Measurements from ENCODE around the gene BARX2.

The BARX2 gene

DNA sequence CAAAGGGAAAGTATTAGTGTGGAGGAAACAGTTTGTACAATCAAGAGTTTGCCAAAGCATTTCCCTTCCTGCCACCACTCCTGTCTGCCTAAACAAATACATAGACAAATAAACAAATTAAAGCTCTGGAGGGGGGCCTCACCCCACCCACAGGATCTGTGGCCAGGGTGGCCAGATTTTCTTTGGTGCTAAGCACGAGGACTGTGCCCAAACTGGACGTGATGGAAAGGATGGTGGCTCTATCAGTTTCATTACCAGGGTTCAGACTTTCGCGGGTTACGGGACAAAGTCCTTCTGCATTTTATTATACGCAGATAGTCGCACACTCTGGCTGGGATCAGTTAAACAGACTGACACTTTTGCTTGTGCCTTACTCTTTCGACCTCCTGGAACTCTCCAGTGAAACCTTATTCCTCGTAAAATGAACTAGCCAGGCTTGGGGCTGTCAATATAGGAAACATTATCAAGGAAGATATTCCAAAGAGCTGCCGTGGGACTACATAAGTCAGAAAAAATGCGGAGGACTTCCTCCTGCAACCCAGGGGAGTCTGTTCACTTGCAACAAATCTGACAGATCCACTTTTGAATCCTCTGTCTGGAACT lies 11.2 kb downstream of the BARX2 start:
- TF ChIP-seq, protein P1, sequence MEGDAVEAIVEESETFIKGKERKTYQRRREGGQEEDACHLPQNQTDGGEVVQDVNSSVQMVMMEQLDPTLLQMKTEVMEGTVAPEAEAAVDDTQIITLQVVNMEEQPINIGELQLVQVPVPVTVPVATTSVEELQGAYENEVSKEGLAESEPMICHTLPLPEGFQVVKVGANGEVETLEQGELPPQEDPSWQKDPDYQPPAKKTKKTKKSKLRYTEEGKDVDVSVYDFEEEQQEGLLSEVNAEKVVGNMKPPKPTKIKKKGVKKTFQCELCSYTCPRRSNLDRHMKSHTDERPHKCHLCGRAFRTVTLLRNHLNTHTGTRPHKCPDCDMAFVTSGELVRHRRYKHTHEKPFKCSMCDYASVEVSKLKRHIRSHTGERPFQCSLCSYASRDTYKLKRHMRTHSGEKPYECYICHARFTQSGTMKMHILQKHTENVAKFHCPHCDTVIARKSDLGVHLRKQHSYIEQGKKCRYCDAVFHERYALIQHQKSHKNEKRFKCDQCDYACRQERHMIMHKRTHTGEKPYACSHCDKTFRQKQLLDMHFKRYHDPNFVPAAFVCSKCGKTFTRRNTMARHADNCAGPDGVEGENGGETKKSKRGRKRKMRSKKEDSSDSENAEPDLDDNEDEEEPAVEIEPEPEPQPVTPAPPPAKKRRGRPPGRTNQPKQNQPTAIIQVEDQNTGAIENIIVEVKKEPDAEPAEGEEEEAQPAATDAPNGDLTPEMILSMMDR (IDR thresholded peaks at IDR 0.05) = no peak

DNA sequence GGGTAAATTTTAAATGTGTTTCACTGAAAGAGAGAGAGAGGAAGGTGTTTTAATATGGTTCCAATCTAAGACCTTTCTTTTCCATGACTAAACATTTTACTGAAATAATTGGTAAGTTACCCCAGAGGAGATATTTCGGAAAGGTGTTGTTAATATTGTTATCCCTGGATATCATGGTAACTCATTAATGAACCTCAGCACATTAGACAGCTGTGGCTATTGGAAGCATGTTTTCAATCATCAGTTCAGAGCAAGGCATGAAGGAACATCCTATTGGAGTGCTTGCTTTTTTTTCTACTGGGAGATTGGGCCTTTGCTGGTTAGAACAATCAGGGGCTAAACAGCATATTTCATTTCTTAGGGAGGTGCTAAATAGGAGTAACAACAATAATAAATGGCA lies 11.8 kb downstream of the BARX2 start:
- TF ChIP-seq, protein P1 (IDR thresholded peaks at IDR 0.05) = no peak

DNA sequence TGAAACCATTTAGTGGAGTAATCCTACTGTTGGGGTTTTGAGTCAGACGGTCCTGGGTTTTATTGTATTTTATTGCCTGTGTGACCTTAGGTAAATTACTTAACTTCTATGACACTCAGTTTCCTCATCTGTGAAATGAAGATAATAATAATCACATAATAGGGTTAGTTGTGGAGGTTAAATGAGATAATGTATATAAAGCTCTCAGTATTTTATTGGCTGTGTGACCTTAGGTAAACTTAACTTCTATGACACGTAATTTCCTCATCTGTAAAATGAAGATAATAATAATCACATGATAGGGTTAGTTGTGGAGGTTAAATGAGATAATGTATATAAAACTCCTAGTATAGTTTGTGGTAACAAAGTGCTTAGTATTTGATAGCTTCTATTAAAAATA lies 13.2 kb downstream of the BARX2 start:
- TF ChIP-seq, protein P1 (IDR thresholded peaks at IDR 0.05) = no peak

DNA sequence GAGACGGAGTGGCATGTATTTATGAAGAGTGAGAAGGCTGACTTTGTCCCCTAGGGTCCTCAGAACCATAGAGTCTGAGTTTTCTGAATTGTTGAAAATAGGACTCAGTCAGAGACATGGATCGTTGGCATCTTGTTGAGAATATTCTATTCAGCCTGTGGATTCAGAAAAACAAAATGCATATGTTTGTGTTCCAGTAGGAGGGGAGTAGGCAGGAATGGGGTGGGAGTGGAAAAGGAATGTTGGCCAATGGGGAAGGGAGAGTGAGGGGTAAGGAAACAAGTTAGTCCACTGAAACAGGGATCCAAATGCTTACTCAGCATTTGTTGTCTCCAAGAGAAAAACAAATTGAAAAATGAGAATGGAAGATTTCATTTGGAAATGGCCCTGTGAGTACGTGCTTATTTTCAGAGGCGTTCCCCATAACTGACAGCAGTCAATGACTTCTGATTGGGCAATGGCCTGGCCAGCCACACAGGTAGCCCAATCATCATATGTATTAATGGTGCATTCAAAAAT lies 14.7 kb downstream of the BARX2 start:
- TF ChIP-seq, protein P1 (IDR thresholded peaks at IDR 0.05) = no peak

DNA sequence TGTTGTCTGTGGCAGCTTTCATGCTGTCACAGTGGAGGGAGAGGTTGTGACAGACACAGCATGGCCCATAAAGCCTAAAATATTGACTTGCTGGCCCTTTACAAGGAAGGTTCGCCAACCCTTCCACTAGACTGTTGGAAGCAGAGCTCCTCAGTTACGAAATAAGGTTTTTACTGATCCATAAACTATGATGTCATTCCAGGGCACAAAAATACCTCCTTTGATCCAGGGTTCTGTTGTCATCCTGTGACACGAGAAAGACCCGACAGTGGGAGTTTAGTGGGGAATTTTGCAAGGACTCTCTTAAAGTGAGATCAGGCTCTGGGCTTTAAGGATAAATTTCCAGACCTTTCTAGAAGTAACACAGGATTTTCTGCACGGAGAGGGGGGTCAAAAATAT lies 15.7 kb downstream of the BARX2 start:
- TF ChIP-seq, protein P1 (IDR thresholded peaks at IDR 0.05) = no peak

DNA sequence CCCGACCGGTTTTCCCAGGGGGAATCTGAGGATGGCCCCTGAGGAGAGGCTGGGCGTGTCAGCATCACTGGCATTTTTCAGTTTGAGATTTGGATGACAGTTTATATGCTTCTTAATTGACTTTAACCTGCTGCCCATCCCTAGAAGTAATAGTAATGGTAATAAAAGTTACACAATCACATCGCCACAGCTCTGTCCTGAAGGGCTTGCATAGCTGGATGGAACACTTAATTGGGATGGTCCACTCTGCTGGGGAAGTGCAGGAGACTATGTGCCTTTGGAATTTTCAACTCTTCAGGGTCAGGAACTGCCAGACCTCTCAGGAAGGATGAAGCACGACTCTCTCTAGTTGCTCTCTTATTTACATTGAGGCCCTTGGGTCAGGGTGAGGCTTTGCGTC lies 16.2 kb downstream of the BARX2 start:
- TF ChIP-seq, protein P1 (IDR thresholded peaks at IDR 0.05) = no peak

DNA sequence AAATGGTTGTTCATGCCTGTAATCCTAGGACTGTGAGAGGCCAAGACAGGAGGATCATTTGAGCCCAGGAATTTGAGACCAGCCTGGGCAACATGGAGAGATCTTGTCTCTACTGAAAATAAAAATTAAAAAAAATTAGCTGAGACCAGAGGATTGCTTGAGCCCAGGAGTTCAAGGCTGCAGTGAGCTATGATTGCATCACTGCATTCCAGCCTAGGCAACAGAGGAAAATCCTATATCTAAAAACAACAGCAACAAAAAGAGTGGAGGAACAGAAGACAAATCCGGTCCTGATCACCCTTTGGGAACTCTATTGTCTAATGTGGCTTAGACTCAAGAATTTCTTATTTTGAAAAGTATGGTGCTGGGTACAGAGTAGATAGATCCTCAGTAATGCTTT lies 17.3 kb downstream of the BARX2 start:
- TF ChIP-seq, protein P1 (IDR thresholded peaks at IDR 0.05) = no peak

DNA sequence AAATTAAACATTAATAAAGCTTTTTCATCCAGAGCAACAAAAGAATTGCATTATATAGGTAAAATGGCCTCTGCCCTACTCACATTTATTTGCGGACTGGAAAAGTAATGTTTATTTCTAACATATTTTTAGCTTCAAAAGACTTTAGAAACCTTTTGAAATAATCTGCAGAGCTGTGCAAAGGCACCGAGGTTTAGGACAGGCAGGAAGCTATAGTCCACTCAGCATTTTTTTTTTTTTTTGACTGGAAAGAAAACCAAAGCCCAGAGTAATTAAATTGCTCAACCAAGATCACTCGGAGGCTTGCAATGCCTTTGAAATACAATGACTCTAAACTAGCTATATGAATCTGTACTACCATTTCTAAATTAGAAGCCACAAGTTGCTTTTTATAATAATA lies 19.1 kb downstream of the BARX2 start:
- TF ChIP-seq, protein P1 (IDR thresholded peaks at IDR 0.05) = no peak

All from LNCAP (cell line).